Esophagus squamous epithelium (tissue), 5 donors: Measurements from ENCODE around the gene SLAMF9. TPM values are rescaled to one million over a fixed set of nuclear protein-coding genes. Genes with fewer than 3 reads are reported as not detected.

Experiments
- DNase-seq: peaks from one replicate; lab custom pipeline; 2025; lab: John Stamatoyannopoulos, UW
- H3K27ac ChIP-seq, 4 donors: fragments of 200-600 bp; sonication (generic); one replicate each; pipeline ENCODE4 v1.5.1; 2016 to 2019; ENCODE audit warnings: mild to moderate bottlenecking in 1 of 4
- H3K27me3 ChIP-seq, 4 donors: fragments of 200-600 bp; sonication (generic); 1 replicate in 3 of 4; 2 replicates in 1 of 4; pipeline versions ENCODE4 v1.5.1 to v1.6.0; 2017 to 2021; ENCODE audit warnings: antibody characterized with exemption in 1 of 4
- H3K36me3 ChIP-seq, 3 donors: fragments of 200-600 bp; sonication (generic); one replicate each; pipeline ENCODE4 v1.5.1; 2016 to 2019
- H3K4me1 ChIP-seq, 3 donors: fragments of 200-600 bp; sonication (generic); one replicate each; pipeline ENCODE4 v1.5.1; 2017 to 2019
- H3K4me3 ChIP-seq, 4 donors: fragments of 200-600 bp; sonication (generic); 1 replicate in 3 of 4; 2 replicates in 1 of 4; pipeline ENCODE4 v1.5.1; 2016 to 2019; ENCODE audit warnings: mild to moderate bottlenecking in 2 of 4, moderate library complexity in 1 of 4
- H3K9me3 ChIP-seq, 3 donors: fragments of 200-600 bp; sonication (generic); one replicate each; pipeline ENCODE4 v1.5.1; 2016 to 2019
- POLR2A ChIP-seq, 4 donors: fragments of 450-650 bp; IDR thresholded peaks; one replicate each; pipeline ENCODE4 v1.6.1; 2017; ENCODE audit warnings: antibody characterized with exemption in 4 of 4, mild to moderate bottlenecking in 4 of 4, moderate library complexity in 3 of 4
- WGBS, 2 donors: methylation state at CpG; one replicate each; pipeline ENCODE4 v1.1.5; 2018; 5-methylcytosine and 5-hydroxymethylcytosine counted together
- intact Hi-C: fragments of 100-400 bp; cut with DNase I; formaldehyde crosslinking; loops from one replicate; pipeline ENCODE4 v1.15.0; 2022
- total RNA-seq, 4 donors: library from RNA; depleted of rRNA; stranded (reverse); fragments of >200 nt; gene quantifications; one replicate each; pipeline ENCODE4 v1.1.0, GENCODE V29; 2016
- TF ChIP-seq, protein P1 (sequence below), 6 experiments: fragments of 450-650 bp in 4 of 6; fragments of 200-600 bp in 2 of 6; sonication (generic) in 2 of 6; IDR thresholded peaks; one replicate each; pipeline ENCODE4 v1.5.1; 2016 to 2019; ENCODE audit warnings: antibody characterized with exemption in 6 of 6, mild to moderate bottlenecking in 4 of 6, moderate library complexity in 4 of 6
- donor health status: DM: yes; HTN: yes; CAD: no.

The SLAMF9 gene
- total RNA-seq, 4 donors from 2014 or later = 0.92 to 0.99 TPM; not detected in 2

DNA sequence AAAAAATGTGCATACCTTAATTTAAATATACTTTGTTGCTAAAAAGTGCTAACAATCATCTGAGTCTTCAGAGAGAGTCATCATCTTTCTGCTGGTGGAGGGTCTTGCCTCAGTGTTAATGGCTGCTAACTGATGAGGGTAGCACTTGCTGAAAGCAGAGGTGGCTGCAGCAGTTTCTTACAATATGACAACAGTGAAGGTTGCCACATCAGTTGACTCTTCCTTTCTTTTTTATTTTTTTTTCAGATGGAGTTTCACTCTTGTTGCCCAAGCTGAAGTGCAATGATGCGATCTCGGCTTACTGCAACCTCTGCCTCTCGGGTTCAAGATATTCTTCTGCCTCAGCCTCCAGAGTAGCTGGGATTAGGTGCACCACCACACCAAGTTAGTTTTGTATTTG lies 51.5 kb downstream of the SLAMF9 start:
- 75 to 80% methylated on average over 3 of the region's 3 CpGs for WGBS, 2 donors
- Histone ChIP-seq H3K27ac (no peak overlapping the region), H3K9me3 (no peaks in the 10 kb centered on the region), H3K36me3 (no peaks in the 10 kb centered on the region), H3K27me3 (no peaks in the 10 kb centered on the region), H3K4me1 (peaks cover 18 to 35% (median 19%) of the 10 kb centered on the region in 3 donors), H3K4me3 (no peak overlapping the region)
- intact Hi-C loops = no loop called here
- DNase-seq = no peak
- no peak for TF ChIP-seq POLR2A (IDR thresholded peaks at IDR 0.05)
- TF ChIP-seq, protein P1, sequence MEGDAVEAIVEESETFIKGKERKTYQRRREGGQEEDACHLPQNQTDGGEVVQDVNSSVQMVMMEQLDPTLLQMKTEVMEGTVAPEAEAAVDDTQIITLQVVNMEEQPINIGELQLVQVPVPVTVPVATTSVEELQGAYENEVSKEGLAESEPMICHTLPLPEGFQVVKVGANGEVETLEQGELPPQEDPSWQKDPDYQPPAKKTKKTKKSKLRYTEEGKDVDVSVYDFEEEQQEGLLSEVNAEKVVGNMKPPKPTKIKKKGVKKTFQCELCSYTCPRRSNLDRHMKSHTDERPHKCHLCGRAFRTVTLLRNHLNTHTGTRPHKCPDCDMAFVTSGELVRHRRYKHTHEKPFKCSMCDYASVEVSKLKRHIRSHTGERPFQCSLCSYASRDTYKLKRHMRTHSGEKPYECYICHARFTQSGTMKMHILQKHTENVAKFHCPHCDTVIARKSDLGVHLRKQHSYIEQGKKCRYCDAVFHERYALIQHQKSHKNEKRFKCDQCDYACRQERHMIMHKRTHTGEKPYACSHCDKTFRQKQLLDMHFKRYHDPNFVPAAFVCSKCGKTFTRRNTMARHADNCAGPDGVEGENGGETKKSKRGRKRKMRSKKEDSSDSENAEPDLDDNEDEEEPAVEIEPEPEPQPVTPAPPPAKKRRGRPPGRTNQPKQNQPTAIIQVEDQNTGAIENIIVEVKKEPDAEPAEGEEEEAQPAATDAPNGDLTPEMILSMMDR (IDR thresholded peaks at IDR 0.05) = no peak

Other genes with a start within 250 kb of the SLAMF9 start
- gene CRP, start 239.6 kb downstream of the SLAMF9 start, total RNA-seq = not detected
- gene DUSP23, start 173.3 kb downstream of the SLAMF9 start, total RNA-seq = 100 to 1,000 TPM in 1 of 4 donors, 10 to 100 TPM in 3; 65.2 to 103 (median 91.3) TPM
- under 1 TPM in 1 of 4 donors, not detected in 3; 0.76 TPM for gene FCRL6, start 151.9 kb downstream of the SLAMF9 start, total RNA-seq
- 1 to 10 TPM in 2 of 4 donors, under 1 TPM in 2; 0.49 to 9.0 (median 3.1) TPM for gene SLAMF8, start 127.4 kb downstream of the SLAMF9 start, total RNA-seq
- 1 to 10 TPM in 3 of 4 donors, under 1 TPM in 1; 0.38 to 7.8 (median 1.8) TPM for gene VSIG8, start 91.6 kb downstream of the SLAMF9 start, total RNA-seq
- under 1 TPM in 2 of 4 donors, not detected in 2; 0.48 to 0.95 TPM for gene CFAP45, start 54.1 kb downstream of the SLAMF9 start, total RNA-seq
- gene TAGLN2, start 28.7 kb downstream of the SLAMF9 start, total RNA-seq = 100 to 1,000 TPM; 308 to 468 (median 357) TPM
- 10 to 100 TPM in 1 of 4 donors, 1 to 10 TPM in 3; 4.2 to 12.0 (median 8.8) TPM for gene IGSF9, start 8.6 kb downstream of the SLAMF9 start, total RNA-seq
- 1 to 10 TPM; 2.7 to 3.8 (median 2.9) TPM for gene PIGM, start 77.8 kb upstream of the SLAMF9 start, total RNA-seq
- under 1 TPM in 1 of 4 donors, not detected in 3; 0.59 TPM for gene KCNJ10, start 115.9 kb upstream of the SLAMF9 start, total RNA-seq
- not detected for gene KCNJ9, start 127.3 kb upstream of the SLAMF9 start, total RNA-seq
- gene IGSF8, start 144.4 kb upstream of the SLAMF9 start, total RNA-seq = 10 to 100 TPM; 17.0 to 19.6 (median 17.2) TPM
- gene ATP1A2, start 161.5 kb upstream of the SLAMF9 start, total RNA-seq = 10 to 100 TPM in 1 of 4 donors, 1 to 10 TPM in 3; 2.2 to 32.6 (median 5.3) TPM
- 1 to 10 TPM in 1 of 4 donors, under 1 TPM in 1, not detected in 2; 0.19 to 1.8 TPM for gene ATP1A4, start 197.4 kb upstream of the SLAMF9 start, total RNA-seq
- under 1 TPM in 1 of 4 donors, not detected in 3; 0.95 TPM for gene CASQ1, start 236.3 kb upstream of the SLAMF9 start, total RNA-seq